DMS153 (cell line): ENCODE measurements around the gene ARL5B.

ENCODE experiments used
- DNase-seq: peaks from one replicate; lab custom pipeline; 2025; lab: John Stamatoyannopoulos, UW

The ARL5B gene

GRCh38 chr10:18703521-18703920 lies 44.3 kb downstream of the ARL5B start:
- no peak for DNase-seq

DNA sequence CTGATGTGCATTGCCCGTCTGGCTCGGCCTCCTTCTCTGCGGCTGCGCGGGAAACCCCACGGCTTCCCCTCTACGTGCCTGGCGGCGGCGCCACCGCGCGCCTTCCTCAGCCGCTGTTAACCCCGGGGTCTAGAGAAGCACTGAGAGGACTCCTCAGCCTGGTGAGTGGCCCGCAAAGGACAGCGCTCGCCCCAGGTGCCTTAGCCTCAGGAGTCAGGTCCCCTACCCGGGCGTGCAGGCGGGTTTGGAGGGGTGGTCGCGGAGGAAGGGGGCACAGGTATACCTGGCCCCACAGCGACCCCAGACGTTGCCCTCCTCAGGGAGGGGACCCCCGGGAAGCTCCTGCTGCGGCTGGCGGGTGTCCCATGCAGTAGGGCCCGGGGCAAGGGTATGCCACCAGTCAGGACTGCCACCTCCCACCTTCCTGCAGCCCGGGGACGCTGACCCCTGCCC lies 51.0 kb downstream of the ARL5B start:
- no peak for DNase-seq

DNA sequence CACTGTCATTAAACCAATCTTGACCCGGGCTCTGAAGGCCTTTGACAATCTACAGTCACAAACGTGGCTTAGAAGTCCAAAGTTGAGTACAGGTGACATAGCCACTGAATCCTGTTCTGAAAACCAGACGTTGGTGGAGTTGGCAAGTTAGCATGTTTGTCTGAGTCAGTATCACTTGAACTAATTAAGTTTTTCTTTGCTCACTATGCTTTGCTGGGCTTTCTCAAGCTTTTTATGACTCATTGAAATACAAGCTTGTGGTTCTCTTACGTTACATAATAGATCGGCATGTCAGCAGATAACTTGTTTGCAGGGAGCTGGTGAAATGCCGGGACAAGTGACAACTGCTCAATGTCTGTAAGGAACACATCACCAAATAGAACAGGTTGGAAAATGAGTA lies 53.8 kb downstream of the ARL5B start:
- DNase-seq: no peak

DNA sequence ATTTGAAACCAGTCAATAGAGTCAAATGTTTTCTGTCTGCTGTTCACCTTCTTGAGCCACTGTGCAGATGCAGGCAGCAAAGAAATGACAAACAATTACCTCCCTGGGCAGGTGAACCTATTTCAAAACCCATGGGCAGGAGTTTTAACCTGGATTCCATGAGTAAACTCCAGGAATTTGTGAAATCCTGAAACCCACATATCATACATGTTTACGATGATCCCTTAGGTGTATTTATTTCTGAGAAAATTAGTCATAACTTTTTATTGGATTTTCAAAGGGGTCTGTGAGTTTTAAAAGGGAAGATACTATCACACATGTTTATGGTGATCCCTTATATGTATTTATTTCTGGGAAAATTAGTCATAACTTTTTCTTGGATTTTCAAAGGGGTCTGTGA lies 59.8 kb downstream of the ARL5B start:
- DNase-seq: no peak

GRCh38 chr10:18719811-18720210 lies 60.6 kb downstream of the ARL5B start:
- DNase-seq: no peak

DNA sequence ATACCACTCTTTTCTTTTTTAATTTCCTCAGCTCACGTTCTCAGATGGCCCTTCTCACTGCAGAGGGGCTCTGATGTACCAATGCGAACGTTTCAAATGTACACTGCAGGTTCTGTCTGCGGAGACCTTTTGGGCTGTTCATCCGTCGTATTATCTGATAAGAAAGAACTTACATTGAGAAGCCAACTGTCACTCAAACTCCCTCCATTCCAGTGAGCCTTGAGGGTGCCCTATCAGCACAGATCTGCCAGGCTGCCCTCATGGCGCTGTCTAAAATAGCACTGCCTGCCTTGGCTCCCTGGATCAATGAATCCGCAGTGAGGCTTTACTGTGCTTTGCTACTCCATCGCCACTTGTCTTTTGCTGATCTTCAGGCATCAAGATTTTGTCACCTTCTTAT lies 61.8 kb downstream of the ARL5B start:
- DNase-seq: no peak

DNA sequence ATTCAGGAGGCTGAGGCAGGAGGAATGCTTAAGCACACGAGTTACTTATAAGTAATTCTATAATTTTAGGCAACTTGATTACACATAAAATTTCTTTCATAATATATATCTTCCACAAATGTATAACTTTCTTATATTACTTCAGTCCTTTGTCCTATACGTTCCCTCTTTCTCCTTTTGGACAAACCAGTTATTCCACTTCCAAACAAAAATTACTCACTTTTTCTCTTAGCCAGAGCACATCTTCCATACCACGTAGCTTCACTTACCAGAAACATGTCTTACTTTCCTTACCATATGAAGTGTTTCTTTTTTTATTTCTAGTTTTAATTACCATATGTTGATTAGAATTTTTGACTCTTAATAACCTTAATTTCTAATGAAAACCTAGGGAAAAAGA lies 64.6 kb downstream of the ARL5B start:
- DNase-seq: no peak
